Peyer's patch (tissue), 4 donors: Measurements from ENCODE around the gene CRYBG3.

Experiments used
- POLR2A ChIP-seq, 2 donors: fragments of 450-650 bp; IDR thresholded peaks; one replicate each; pipeline ENCODE4 v1.5.1; 2017; ENCODE audit warnings: antibody characterized with exemption in 2 of 2, mild to moderate bottlenecking in 2 of 2, moderate library complexity in 2 of 2
- TF ChIP-seq, protein P1 (sequence below), 6 experiments: fragments of 450-650 bp in 4 of 6; fragments of 200-600 bp in 2 of 6; sonication (generic) in 1 of 6; IDR thresholded peaks; one replicate each; pipeline ENCODE4 v1.5.1; 2017 to 2019; ENCODE audit warnings: antibody characterized with exemption in 6 of 6, mild to moderate bottlenecking in 3 of 6, moderate library complexity in 1 of 6

DNA sequence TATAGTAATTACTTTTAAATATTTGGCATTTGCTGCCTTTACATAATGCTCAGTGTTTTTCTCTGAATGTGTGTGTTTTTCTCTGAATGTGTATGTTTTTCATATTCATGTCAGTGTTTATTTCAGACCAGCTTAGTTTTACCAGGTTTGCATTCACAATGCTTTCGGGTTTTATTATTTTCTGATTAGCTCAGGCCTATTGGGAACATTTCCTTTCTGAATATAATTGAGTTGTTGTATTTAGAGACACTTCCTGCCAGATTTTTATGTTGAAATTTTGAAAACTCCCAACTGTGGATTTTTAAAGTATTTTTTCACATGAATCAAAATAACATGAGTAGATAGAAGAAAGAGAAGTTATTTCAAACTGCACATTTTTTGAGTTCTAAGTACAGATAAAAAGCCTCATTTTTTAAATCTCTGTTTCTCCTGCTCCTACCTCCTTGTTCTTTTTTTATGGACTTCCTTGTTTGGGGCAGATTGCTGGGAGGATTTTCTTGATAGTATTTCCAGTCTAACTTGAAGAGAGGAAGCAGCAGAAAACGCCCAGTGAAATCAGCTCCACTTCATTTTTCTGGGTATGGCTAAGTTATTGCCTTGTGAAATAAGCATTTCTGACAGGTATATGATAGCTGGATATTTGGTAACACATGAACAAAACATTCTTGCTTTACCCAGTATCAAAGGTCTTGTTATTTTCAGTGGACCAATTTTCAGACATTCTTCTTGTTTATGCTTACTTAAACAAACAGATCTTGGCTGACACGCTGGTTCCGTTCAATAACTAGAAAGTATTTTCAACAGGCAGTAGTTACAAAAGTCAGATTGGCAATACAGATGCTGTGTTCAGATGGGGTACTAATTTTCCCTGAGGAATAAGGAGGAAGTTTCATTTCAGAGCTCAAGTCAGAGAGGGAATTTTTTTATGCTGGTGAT, 79.8 kb downstream of the CRYBG3 start:
- TF ChIP-seq, protein P1, sequence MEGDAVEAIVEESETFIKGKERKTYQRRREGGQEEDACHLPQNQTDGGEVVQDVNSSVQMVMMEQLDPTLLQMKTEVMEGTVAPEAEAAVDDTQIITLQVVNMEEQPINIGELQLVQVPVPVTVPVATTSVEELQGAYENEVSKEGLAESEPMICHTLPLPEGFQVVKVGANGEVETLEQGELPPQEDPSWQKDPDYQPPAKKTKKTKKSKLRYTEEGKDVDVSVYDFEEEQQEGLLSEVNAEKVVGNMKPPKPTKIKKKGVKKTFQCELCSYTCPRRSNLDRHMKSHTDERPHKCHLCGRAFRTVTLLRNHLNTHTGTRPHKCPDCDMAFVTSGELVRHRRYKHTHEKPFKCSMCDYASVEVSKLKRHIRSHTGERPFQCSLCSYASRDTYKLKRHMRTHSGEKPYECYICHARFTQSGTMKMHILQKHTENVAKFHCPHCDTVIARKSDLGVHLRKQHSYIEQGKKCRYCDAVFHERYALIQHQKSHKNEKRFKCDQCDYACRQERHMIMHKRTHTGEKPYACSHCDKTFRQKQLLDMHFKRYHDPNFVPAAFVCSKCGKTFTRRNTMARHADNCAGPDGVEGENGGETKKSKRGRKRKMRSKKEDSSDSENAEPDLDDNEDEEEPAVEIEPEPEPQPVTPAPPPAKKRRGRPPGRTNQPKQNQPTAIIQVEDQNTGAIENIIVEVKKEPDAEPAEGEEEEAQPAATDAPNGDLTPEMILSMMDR (IDR thresholded peaks at IDR 0.05): no peak
- no peak for TF ChIP-seq POLR2A (IDR thresholded peaks at IDR 0.05)
